DOHH2 (cell line): Measurements from ENCODE around the gene CHSY1.

ENCODE experiments used
- EZH2phosphoT487 ChIP-seq: fragments of 200-600 bp; sonication (generic); IDR thresholded peaks from 2 replicates; pipeline ENCODE4 v1.6.1; 2017; ENCODE audit warnings: borderline replicate concordance, mild to moderate bottlenecking, antibody characterized with exemption, low read length, moderate library complexity, mixed read lengths
- TF ChIP-seq, protein P1 (sequence below): fragments of 200-600 bp; sonication (generic); IDR thresholded peaks from one replicate; pipeline ENCODE4 v1.5.1; 2014; ENCODE audit warnings: antibody characterized with exemption, mild to moderate bottlenecking, low read depth, low read length; ENCODE audit not compliant: poor library complexity, severe bottlenecking

DNA sequence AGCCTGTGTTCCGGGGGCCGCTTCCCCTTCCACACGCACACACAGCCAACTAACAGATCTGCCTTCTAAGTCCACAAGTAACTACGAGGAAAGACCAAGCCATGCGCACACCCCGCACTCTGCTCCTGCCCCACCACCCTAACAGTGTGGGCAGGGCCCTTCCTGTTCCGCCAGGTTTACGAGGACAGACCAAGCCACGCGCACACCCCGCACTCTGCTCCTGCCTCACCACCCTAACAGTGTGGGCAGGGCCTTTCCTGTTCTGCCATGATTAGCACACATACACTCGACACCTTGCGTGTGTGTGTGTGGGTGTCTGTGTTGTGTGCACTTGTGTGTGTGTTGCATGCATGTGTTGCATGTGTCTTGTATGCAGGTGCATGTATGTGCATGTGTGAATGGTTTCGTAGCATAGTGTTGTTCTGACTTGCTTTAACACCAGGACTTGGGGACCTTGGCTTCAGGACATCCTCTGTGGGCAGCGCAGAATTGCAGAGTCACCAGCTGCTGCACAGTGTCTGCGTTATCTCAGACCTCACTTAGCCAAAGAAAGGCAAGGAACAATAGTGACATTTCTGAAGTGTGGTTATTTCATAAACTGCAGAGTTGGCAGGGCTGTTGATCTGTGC is 114.4 kb downstream of the CHSY1 start:
- TF ChIP-seq, protein P1, sequence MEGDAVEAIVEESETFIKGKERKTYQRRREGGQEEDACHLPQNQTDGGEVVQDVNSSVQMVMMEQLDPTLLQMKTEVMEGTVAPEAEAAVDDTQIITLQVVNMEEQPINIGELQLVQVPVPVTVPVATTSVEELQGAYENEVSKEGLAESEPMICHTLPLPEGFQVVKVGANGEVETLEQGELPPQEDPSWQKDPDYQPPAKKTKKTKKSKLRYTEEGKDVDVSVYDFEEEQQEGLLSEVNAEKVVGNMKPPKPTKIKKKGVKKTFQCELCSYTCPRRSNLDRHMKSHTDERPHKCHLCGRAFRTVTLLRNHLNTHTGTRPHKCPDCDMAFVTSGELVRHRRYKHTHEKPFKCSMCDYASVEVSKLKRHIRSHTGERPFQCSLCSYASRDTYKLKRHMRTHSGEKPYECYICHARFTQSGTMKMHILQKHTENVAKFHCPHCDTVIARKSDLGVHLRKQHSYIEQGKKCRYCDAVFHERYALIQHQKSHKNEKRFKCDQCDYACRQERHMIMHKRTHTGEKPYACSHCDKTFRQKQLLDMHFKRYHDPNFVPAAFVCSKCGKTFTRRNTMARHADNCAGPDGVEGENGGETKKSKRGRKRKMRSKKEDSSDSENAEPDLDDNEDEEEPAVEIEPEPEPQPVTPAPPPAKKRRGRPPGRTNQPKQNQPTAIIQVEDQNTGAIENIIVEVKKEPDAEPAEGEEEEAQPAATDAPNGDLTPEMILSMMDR: no peak
- no peak for TF ChIP-seq EZH2phosphoT487
